ENCODE data around the gene ZNF346.

The ZNF346 gene

GRCh38 chr5:177096162-177097015 lies 73.9 kb downstream of the ZNF346 start:
- no peak for DNase-seq

GRCh38 chr5:177097016-177097985 lies 74.8 kb downstream of the ZNF346 start:
- no peak for DNase-seq

DNA sequence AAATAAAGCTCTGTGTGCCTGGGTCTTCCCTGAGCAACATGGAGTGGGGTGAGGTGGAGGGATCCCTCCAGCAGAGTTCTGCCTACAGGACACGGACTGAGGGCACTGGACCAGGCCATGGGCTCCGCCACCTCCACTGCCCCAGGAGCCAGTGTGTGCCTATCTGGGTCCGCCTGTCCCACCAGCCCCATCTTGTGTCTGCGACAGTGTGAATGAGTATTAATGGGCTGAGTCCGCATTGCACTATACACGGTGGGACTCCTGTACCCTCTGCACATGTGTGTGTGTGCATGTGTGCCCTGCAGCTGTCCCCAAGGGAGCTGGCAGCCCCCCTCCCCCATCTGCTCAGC lies 75.6 kb downstream of the ZNF346 start:
- DNase-seq, result no peak

GRCh38 chr5:177098470-177099141 lies 76.1 kb downstream of the ZNF346 start:
- DNase-seq, result no peak

DNA sequence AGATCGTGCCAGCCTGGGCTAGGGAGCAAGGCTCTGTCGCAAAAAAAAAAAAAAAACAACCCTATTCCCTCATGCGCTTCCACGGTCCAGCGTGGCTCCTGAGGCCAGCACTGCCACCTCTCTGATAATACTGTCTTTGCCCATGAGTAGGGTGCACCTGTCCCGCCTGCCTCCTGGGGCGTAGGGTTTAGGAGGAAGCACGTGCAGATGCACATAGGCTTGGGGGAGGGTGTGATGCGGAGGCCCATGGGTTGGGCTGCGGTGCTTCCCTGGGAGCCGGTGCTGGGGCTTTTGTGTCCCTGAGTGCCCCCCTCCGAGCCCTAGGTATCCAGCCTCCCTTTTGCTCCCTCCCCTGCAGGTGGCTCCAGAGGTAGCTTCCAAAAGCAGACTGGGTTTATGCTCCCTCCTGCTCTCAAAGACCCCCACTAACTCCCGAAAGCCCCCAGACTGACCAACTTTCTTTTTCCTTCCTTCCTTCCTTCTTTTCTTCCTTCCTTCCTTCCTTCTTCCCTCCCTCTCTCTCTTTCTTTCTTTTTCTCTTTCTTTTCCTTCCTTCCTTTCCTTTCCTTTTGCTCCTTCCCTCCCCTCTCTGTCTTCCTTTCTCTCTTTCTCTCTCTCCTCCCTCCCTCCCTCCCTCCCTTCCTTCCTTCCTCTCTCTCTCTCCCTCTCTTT lies 77.1 kb downstream of the ZNF346 start:
- DNase-seq, result no peak

DNA sequence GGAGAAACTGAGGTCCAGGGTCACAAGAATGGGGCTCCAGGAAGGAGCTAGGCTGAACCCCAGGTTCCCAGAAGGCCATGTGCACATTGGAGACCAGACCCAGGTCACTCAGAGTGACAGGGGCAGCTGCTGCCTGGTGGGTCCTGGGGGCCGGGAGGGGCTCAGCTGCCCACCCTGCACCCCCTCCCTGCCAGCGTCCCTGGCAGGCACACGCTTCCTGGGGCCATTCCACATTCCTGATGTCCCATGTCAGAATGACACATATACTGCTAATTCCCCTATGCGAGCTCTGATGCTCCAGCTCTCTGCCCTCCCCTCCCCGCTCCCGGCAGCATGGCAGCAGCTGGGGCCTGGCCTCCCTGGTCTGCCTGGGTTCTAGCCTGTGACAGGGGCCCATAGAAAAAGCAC lies 78.2 kb downstream of the ZNF346 start:
- DNase-seq, result no peak

DNA sequence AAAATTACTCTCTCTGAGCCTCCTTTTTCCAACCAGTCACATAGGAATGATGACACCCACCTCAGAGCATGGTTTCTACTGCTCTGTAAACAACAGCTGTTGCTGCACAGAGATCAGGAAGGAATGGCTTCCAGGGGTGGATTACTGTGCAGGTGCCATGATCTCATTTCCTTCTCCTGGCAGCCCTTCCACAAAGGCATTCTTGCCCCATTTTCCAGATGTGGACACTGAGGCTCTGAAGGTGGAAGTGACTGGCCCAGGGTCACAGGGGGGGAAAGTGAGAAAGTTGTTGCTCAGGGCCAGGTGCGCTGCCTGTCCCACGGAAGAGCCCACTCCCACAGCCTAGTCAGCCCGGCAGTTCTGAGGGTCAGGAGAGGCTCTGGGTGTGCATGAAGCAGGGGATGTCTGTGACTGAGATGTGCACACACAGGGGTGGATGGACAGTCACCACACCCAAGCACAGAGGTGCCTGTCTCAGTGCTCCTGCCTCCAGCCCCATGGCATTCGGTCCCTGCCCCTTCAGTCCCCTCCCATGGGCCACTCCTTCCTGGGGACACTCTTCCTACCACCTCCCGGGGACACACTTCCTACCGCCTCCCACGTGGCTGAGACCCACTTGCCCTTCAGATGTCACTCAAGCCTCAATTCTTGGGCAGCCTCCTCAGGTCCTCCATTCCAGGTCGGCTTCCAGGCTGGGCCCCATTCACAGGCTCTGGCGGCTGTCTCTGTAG lies 81.2 kb downstream of the ZNF346 start:
- DNase-seq, result no peak

GRCh38 chr5:177105691-177106476 lies 83.4 kb downstream of the ZNF346 start:
- no peak for DNase-seq

DNA sequence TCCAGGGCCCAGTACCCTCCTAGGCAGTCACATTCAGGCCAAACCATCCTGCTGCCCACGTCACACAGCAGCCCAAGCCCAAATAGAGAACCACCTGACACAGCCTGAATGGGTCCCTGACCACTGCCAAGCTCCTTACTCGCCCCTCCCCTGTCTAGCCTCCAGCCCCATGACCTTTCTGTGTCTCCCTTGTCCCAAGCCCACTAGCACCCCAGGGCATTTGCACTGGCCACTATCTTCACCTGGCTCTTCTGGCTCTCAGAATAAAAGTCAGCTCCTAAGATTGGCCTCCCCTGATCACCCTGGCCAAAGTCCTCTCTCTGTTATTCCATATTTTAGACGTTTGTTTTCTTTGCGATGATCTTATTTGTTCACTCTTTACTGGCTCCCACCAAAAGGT lies 84.7 kb downstream of the ZNF346 start:
- DNase-seq, result no peak

- DNase-seq, result no peak
Measured at GRCh38 chr5:177109810-177110209, 87.3 kb downstream of the ZNF346 start.

DNA sequence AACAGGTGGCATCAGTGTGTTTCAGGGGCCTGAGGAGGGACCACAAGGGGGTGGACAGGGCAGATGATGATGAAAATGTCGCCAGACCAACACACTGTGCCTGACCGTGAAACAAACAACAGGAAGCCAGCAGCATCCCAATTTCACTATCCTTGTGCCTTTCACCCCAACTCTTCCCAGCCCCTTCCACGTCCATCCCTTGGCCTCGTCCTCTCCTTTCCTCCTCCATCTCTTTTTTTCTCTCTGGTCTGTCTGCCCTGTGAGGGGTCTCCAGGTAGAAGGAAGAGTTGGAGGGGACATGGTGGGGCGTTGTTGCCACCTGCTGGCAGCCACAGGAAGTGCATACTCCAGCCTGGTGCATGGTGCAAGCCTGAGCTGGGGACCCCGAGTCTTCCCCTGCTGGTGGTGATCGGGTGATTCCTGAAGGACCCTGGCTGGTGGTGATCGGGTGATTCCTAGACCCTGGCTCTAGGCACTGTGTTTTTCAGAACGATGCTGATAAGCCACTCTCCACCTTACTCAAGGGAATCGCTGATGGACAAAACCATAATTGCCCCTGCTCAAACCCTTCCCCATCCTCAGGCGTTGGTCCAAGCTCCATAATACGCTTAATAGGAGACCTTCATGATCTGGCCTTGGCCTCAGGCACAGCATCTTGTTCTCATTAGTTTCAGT lies 89.4 kb downstream of the ZNF346 start:
- peak; percentile 52 to 66 for DNase-seq

DNA sequence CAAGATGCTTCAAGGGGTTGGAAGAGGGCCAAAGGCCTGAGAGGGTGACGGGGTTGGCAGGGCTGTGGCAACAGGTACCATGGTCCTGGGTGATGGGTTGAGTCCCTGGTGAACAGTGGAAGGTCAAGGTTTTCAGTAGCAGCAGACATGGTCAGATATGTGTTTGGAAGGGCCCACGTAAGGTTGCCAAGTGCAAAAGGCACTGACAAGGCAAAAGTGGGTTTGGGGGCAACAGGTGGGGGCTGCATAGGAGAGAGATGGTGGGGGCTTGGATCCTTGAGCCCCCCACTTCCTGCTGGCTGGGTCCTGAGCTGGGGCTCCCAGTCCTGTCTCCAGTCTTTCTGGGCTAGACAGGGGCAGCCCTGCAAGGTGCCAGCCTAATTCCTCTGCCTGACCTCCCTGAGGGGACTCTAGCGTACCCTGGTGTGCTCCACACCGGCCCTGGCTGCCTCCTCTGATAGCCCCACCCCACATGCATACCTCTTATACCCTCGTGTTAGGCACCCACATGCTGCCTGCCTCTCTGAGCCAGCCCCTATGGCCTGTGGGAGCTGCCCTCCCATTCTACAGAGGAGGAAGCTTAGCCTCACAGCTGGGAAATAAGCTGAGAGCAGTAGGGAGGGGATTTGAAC lies 90.2 kb downstream of the ZNF346 start:
- no peak for DNase-seq

DNA sequence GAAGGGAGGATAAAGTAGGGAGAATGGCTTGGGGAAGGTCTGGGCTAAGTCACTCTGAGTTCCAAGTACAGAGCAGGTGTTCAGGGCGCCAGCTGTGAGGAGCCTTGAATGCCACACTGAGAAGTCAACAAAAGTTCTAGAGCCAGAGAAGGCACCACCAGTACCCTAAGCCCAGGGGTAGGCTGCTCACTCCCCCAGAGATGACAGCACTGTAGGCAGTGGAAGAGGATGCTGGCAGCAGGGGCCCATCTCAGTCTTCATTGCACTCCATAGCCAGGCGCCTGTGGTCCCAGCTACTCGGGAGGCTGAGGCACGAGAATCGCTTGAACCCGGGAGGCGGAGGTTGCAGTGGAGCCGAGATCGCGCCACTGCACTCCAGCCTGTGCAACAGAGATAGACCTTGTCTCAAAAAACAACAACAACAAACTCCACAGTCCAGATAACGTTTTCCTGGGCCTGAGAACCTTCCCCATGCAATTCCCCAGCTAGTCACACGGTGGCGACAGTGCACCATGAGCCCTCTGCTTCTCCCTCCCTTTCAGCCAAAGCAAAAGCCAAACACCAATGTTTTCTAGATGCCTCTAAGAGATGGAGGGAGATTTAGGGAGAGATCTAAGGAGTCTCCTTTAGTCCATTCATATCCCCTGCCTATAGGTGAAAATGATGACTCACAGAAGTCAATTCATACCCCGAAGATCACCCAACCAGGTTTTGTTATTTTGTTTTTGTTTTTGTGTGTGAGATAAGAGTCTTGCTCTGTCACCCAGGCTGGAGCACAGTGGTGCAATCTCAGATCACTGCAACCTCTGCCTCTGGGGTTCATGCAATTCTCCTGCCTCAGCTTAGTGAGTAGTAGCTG lies 91.3 kb downstream of the ZNF346 start:
- peak; percentile 73 to 83 for DNase-seq

GRCh38 chr5:177116631-177117373 lies 94.3 kb downstream of the ZNF346 start:
- peak; percentile 84 to 89 for DNase-seq

DNA sequence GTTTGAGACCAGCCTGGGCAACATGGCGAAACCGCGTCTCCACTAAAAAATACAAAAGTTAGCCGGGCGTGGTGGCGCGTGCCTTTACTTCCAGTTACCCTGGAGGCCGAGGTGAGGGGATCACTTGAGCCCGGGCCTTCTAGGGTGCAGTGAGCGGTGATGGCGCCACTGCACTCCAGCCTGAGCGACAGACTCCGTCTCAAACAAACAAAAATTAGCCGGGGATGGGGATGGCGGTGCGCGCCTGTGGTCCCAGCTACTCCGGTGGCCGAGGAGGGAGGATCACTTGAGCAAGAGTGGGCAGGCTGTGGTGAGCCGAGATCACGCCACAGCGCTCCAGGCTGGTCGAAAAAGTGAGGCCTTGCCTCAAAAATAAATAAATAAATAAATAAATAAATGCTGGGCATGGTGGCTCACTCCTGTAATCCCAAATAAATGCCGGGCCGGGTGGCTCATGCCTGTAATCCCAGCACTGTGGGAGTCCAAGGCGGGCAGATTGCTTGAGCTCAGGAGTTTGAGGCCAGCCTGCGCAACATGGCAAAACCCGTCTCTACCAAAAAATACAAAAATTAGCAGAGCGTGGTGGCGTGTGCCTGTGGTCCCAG lies 95.0 kb downstream of the ZNF346 start:
- DNase-seq, result no peak

DNA sequence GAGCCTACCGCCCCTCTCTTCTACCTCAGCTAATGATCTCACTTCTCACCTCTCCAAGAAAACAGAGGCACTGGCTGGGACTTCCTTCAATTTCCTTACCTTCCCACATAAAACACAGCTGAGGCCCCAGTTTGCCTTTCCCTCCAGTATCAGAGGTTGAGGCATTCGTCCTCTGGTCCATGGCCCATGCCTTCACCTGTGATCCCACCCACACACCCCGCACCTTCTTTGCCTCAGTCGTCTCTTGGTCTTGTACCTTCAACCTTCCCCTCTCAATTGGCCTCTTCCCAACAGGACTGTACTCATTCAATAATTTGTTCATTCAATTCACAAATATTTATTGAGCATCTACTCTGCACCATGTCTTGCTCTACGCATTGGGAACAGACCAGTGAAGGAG lies 100.1 kb downstream of the ZNF346 start:
- DNase-seq, result no peak

DNA sequence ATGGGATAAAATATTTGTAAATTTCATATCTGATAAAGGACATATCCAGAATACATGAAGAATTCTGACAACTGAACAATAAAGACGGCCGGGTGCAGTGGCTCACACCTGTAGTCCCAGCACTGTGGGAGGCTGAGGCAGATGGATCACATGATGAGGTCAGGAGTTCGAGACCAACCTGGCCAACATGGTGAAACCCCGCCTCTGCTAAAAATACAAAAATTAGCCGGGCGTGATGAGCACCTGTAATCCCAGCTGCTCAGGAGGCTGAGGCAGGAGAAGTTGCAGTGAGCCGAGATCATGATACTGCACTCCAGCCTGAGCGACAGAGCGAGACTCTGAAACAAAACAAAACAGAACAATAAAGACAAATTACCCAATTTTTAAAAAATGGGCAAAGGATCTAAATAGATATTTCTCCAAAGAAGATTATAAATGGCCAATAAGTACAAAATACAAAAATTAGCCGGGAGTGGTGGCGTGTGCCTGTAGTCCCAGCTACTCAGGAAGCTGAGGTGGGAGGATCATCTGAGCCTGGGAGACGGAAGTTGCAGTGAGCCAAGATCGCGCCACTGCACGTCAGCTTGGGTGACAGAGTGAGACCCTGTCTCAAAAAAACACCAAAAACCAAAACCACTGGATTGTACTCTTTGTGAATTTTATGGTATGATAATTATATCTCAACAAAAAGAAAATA lies 101.4 kb downstream of the ZNF346 start:
- DNase-seq, result no peak

All from CD4-positive, alpha-beta T cell treated with Interferon alpha-2 for 1 hour (primary cell).